NOMO-1 (cell line): Measurements from ENCODE around the gene UBLCP1.

ENCODE experiments used
- DNase-seq, 2 experiments: peaks; one replicate each; lab custom pipeline; 2025; ENCODE audit not compliant: unreplicated experiment in 2 of 2; lab: John Stamatoyannopoulos, UW

Gene UBLCP1

DNA sequence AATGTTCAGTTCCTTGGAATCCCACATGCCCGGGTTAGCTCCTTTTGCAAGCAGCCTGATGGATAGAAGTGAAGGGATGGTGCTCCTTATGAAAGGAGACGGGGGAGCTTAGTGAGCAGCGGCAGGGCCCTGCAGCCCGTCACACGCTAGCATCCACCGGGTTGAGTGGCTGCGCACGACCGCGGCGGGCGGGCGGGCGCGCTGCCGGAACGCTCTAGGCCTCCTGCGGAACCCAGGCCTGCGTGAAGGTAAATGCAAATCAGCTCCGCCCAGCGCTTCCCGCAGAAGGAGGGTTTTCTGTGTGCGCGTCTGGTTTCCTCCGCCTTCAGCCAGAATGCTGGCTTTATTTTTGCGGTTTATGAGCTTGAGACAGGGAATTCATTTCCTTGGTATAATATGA, 47.4 kb downstream of the UBLCP1 start:
- DNase-seq: no peak

DNA sequence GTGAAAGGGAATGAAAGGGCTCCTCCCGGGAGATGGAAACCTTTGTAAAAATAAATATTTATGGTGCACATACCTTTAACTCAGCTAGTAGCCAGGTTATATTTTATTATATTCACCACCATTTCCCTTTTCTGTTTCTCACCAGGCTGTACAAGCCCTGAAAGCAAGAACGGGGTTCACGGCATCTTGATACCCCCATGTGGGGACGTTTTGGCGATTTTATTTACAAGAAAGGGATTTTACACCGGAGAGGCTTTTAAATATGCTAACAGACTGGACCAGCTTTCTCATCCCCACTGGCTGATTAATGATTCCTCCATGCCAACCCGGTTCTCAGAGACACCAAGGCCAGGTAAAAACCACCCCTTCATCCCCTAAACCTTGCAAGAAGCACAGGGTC, 48.0 kb downstream of the UBLCP1 start:
- no peak for DNase-seq

DNA sequence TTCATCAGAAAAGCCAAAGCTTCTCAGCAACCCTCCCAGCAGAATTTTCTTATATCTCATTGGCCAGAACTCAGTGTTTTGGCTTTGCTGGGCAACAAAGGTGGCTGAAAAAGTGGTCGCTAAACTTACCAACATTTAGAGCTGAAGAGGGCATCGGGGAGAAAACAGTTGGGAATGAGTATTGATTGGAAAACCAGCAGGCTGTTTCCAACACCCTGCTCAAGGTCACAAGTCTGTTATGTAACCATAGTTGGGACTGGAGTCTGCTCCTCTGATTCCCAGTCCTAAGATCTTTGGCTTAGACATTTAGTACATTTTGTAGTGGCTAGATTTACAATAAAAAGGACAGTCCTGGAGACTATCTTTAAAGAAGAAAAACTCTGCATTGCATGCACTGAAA, 50.1 kb downstream of the UBLCP1 start:
- no peak for DNase-seq

DNA sequence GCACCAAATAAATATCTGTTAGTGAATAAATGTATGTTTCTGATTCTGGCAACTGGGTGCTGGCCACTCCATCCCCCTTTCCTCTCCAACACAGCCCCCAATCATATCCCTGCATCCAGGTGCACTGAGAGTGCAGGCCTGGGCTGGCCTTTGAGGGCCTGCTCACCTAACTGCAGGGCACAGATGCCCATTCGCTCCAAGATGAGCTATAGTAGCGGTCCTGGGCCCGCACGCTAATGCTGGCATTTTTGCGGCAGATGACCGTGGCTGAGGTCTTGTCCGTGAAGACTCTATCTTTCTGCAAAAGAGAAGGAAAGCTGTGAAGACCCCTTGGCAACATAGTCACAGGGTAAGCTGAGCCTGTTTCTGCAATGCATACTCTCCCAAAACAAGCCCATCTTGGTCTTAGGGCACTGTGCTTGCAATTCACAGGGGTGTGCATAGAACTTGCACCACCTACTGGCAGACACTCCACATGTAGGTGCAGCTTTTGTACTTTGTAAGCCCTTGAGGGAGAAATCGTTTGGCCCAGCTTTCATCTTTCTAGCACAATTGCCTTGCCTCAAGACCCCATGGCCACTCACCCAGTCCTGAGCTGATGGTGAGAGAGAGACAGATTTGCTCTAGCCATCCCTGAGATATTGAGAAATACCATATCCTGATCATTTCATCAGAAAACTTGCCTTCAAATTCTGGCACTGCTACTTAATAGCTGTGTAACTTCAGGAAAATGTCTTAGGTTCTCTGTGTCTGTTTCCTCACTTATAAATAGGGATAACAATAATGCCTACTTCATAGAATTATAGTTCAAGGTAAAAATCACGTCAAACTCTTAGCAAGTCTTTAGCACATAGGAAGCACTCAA, 53.7 kb downstream of the UBLCP1 start:
- peak; percentile 7 to 18 for DNase-seq

DNA sequence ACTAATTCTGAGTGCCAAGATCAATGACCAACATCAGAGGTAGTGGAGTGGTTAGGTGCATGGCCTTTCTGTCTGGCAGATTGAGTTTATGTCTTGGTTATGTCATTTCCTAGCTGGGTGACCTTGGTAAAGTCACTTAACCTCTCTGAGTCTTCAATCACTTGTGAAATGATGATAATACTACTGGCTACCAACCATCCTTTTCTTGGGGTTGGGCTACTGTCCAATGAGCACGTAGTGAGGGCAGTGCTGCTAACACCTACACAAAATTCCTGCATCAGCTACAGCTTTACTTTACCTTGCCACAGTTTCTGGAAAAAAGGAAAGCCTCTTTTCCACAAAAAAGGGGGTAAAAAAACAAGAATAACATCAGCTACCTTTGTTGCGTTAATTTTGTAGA, 54.8 kb downstream of the UBLCP1 start:
- no peak for DNase-seq

DNA sequence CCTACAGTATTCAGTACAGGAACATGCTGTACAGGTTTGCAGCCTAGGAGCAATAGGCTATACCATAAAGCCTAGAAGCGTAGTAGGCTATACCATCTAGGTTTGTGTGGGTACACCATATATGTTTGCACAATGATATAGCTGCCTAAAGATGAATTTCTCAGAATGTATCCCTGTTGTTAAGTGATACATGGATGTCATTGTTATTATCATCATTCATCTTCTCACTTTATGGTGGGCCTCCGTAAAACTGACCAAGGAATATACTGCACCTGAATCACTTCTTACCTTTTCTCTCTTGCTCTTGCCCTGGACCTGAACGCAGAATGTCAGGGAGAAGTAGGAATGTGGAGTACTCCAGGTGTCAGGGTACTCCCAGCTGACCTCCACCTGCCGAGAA, 55.4 kb downstream of the UBLCP1 start:
- DNase-seq: no peak

DNA sequence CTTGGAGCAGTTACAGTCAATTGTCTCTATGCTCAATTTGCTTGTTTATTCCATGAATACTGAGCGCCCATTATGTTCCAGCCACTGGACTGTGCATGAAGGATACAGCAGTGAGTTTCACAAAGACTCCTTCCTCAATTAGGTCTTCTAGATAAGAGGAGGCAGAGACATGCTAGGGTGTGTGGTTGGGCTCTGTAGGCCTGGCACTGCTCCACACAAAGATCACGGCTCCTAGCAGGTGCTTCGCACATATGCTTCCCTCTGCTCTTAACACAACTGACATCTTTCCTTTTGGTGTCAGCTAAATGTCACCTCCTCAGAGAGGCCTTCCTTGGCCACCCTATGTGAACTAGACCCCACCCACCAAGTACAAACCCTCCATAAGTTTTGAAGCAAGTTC, 56.3 kb downstream of the UBLCP1 start:
- no peak for DNase-seq

DNA sequence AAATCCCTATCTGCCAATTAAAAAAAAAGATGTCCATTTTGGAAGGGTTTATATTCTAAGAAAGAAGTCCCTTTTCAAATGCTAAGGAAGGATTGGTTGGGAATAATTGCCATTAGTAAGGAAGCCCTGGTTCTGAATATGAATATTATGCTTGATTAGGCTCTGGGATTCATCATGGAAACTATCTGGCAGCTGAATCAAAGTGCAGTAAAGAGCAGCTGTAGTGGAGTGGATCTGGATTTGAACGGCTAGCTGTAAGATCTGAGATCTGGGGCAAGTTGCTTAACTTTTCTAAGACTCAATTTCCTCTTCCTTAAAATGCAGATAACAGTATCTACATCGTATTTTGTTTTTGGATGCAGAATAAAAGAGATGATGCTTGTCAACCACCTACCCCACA, 56.7 kb downstream of the UBLCP1 start:
- DNase-seq: peak in 1 of 2 experiments; percentile 4

DNA sequence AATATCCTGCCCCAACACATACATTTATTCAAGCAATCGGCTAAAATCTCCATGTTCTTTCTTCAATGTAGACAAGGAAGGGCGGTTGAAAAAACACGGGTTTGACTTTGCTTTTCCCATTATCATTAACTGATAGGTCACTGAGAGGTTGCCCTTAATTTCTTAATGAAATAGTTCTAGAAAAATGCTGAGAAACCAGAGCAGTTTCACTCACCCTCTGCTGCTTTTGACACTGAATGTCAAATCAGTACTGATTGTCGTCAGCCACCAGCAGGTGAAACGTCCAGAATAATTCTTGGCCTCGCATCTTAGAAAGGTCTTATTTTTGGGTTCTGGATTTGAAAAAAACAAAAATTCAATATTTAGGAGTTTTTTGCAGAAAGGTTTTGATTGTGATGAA, 59.1 kb downstream of the UBLCP1 start:
- DNase-seq: no peak

DNA sequence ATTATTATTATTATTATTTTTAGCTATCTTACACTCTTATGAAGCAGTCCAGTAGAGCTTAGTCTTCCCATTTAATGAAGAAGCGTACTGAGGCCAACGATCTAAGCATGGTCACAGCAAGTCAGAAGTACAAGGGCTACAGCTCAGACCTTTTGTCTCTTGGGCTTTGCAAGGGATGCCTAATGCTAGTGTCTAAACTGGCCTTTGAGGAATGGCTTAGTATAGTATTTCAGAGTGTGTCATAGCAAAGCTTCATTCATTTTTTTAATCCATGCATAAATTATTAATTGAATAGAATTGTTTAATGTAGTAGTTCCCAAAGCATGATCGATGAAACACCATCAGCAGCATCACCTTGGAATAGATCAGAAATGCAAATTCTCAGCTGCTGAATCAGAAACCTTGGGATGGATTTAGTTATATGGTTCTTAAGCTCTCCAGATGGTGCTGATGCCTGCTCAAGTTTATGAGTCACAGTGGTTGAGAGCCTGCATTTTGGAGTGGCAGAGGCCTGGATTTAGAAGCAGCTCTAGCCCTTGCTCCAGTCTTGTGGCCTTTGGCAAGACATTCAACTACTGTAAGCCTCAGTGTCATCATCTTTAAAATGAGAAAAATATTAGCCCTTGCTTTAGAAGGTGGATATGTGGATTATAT, 61.1 kb downstream of the UBLCP1 start:
- DNase-seq: no peak

DNA sequence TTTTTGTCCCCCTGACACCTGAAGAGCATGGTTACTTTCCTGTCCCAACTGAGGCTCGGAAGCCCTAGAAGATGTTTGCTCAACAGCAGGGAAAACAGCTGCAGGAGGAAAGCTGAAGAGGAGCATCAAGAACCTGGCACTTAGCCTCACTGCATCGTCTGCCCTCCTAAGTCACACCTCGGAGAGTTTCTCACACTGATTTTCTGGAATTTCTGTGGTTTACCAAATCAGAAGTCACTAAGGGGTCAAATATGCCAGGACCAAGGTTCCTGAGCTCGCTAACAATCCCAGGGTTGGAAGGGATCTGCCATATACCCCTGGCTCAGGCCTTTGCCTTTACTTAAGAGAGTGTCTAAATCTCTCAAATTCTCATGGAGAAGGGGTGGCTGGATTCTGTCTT, 61.9 kb downstream of the UBLCP1 start:
- DNase-seq: no peak

DNA sequence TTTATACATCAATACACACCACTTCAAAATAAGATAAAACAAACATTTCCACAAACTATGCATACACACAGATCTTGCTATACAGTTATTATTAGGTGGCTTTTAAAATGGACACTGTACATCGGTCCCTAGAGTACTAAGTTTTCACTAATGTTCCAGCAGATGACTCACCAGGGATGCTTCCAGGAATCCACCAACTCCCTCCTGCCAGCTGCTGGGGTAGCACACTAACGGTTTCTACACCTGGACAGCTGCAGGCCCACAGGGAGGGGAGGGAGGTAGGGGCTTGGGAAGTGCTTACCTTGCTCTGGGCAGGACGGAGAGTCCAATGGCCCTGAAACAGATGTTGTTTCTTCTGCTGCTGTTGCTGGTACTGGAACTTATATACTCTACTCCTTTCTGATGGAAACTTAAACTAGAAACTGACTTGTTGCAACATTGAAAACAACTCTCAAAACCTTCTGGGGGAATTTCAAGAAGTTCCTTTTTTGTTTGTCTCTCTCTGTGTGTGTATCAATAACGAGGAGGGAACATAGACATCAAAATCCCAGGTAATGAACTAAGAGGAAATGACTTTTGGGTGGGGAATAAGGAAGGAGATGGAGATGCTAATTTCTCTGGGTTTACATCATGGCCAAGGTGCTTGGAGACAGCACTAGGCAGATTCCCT, 67.2 kb downstream of the UBLCP1 start, which contains the start of gene IL12B:
TSS of gene IL12B (minus strand) at position 357 of the 670 bp plus-strand sequence. CDS start 3,705 bp downstream, outside the sequence.
- peak in 1 of 2 experiments; percentile 17 for DNase-seq

DNA sequence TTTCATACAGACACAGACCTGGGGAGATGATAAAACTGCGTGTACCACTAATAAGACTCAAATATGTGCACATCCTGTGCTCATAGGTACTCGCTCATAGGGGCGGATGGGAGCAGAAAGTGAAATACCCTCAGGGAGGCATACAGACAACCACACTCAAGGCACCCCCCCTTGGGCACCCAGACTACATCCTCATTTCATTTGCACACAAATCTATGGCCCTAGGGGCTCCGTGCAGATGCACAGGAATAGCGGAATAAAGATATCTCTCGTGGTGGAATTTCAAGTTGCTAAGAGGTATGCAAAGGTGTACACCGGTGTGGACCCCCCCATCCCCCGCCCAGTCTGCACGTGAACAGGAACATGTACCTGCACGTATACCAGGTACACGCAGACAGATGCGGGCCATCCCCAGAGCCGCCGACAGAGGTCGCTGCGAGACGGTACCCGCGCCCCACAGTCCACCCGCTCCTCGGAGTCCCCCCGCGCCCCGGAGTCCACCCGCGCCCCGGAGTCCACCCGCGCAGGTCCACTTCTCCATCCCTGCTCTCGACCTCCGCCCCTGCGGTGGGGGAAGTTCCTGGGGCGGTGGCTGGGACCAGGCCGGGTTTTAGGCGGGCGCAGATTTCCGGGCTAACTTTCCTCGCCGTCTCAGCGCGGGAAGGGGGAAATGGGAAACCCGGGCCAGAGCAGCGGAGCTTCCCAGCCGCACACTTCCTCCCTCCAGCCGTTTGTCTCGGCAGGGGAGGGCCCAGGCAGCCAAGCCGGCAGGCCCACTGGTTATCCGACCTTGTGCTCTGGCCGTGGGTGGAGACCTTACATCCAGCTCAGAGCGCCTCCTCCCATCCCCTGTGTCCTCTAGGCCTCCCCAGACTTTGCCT, 68.2 kb downstream of the UBLCP1 start:
- DNase-seq: peak; percentile 28 to 31

DNA sequence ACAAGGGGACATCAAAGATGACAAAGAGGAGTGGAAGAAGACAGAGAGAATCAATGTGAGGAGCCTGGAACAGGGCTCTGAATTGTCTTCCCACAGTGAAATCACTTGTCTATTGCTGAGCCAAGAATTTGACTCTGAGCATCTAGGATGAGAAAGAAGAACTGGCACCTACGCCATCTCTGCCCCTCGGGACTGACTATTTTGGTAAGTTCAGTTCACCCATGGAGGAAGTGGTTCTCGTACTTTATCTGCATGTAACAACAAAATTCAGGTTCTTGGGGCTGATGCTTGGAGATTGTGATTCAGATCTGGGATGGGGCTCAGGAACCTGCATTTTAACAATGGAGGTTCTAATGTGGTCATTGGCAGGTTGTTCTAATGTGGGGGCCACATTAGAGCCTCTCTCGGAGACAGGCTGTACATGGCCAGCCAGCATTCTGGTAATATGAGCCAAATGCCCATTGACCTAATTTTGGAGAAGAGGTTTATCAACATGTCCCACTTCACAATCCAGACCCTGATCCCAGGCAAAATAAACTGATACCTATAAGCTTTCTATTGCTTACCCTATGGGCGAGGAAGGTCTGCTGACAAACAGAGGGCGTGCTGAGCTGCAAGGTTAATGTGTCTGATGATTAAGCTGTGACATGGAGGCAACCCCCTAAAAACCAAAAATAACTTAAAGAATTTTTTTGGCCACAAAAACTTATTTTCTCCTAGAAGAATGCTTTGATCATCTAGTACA, 69.9 kb downstream of the UBLCP1 start:
- DNase-seq: peak in 1 of 2 experiments; percentile 27

DNA sequence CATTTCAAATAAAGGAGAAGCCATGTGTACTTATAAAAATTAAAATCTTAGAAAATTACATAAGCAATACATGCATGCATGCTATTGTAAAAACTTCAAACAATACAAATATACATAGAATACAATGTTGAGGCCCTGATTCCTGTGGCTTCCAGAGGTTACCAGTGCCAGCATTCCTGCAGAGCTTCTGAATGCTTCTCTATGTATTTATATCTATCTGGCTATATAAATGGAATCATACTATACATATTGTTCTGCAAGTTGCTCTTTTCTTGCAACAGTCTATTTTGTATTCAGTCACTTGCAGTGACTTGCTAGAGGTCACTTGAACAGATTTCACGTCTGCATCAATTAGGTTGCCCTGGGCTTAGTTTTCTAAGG, 70.4 kb downstream of the UBLCP1 start:
- no peak for DNase-seq
